Activated CD8-positive, alpha-beta T cell treated with anti-CD3 and anti-CD28 coated beads for 36 hours (primary cell): ENCODE results near the gene SSTR3. TPM values are rescaled to one million over a fixed set of nuclear protein-coding genes. Genes with fewer than 3 reads are reported as not detected.

Source experiments
- ATAC-seq: fragments of 200-7000 bp; cut with Tn5 transposase; one replicate; pipeline ENCODE4 v1.10.0; 2021; ENCODE audit warnings: mild to moderate bottlenecking, moderate library complexity
- CTCF ChIA-PET: fragments of 350-600 bp; sonication (Branson Sonifier 250); formaldehyde crosslinking; loops from one replicate; lab custom pipeline; 2021; ENCODE audit warnings: antibody characterized with exemption; lab: Charles Lee
- POLR2A ChIA-PET: fragments of 350-600 bp; sonication (Branson Sonifier 250); formaldehyde crosslinking; loops from one replicate; lab custom pipeline; 2021; ENCODE audit warnings: antibody characterized with exemption; lab: Charles Lee
- DNase-seq: peaks from one replicate; pipeline ENCODE4 v3.0.0-alpha.2; 2020
- H3K27ac Mint-ChIP-seq: one replicate; pipeline ENCODE4 v1.8.0; 2021; ENCODE audit warnings: mild to moderate bottlenecking, mixed read lengths
- H3K27me3 Mint-ChIP-seq: one replicate; pipeline ENCODE4 v1.8.0; 2021; ENCODE audit warnings: mixed read lengths
- H3K36me3 Mint-ChIP-seq: one replicate; pipeline ENCODE4 v1.8.0; 2021; ENCODE audit warnings: low read depth, mixed read lengths
- H3K4me1 Mint-ChIP-seq: one replicate; pipeline ENCODE4 v1.8.0; 2021; ENCODE audit warnings: low read depth, mixed read lengths
- H3K4me3 Mint-ChIP-seq: one replicate; pipeline ENCODE4 v1.8.0; 2021; ENCODE audit warnings: mild to moderate bottlenecking, moderate library complexity, mixed read lengths
- H3K9me3 Mint-ChIP-seq: one replicate; pipeline ENCODE4 v1.8.0; 2021; ENCODE audit warnings: mixed read lengths
- CTCF ChIP-seq: fragments of 200-600 bp; IDR thresholded peaks from one replicate; pipeline ENCODE4 v1.8.0; 2022; ENCODE audit warnings: antibody characterized with exemption, mild to moderate bottlenecking
- intact Hi-C: fragments of 100-400 bp; cut with micrococcal nuclease; formaldehyde crosslinking; loops from one replicate; pipeline ENCODE4 v1.10.0; 2022
- total RNA-seq, 2 experiments: library from RNA; stranded (reverse); gene quantifications; one replicate each; pipeline ENCODE4 v1.2.3, GENCODE V29; 2021

Gene SSTR3
- total RNA-seq, 2 experiments from 2014 or later = 7.9 to 8.5 TPM

- POLR2A ChIA-PET = interaction anchor here (1.1 to 2.2 kb wide), 5 partner anchors 9 to 45 kb away, joined by 3 to 26 read pairs (median 3); no protein-coding TSS in a partner anchor
- intact Hi-C loops = no loop called here
Measured at GRCh38 chr22:37215890-37216289, 3.6 kb upstream of the SSTR3 start.

GRCh38 chr22:37214731-37215030 is 2.4 kb upstream of the SSTR3 start:
- no peaks in the 10 kb centered on the region for H3K9me3 Mint-ChIP-seq
- no peak overlapping the region for H3K4me3 Mint-ChIP-seq
- TF ChIP-seq CTCF = no peak
- H3K27ac Mint-ChIP-seq = no peak overlapping the region
- POLR2A ChIA-PET = interaction anchor here (1.1 kb wide), 1 partner anchor 14 kb away, joined by 3 read pairs; no protein-coding TSS in a partner anchor
- peaks cover 56% of the 10 kb centered on the region for H3K4me1 Mint-ChIP-seq
- no peak for DNase-seq
- intact Hi-C loops = no loop called here
- no peak for ATAC-seq
- CTCF ChIA-PET = no interaction called here
- H3K36me3 Mint-ChIP-seq = peaks cover 8% of the 10 kb centered on the region
- H3K27me3 Mint-ChIP-seq = no peaks in the 10 kb centered on the region

More at GRCh38 chr22:37215890-37216289, 3.6 kb upstream of the SSTR3 start:
- CTCF ChIA-PET = interaction anchor here (1.2 to 3.3 kb wide), 6 partner anchors 10 to 194 kb away, joined by 3 to 45 read pairs (median 4); no protein-coding TSS in a partner anchor
- DNase-seq (no peak), ATAC-seq (no peak)
- Mint-ChIP-seq H3K4me3 (no peak overlapping the region), H3K27me3 (no peaks in the 10 kb centered on the region), H3K9me3 (peaks cover 3% of the 10 kb centered on the region), H3K27ac (no peak overlapping the region), H3K36me3 (peaks cover 17% of the 10 kb centered on the region), H3K4me1 (peaks cover 66% of the 10 kb centered on the region)
- TF ChIP-seq CTCF = no peak

GRCh38 chr22:37213941-37214730 is 1.9 kb upstream of the SSTR3 start:
- POLR2A ChIA-PET = interaction anchor here (1.1 kb wide), 1 partner anchor 13 kb away, joined by 3 read pairs; no protein-coding TSS in a partner anchor
- no peaks in the 10 kb centered on the region for H3K27me3 Mint-ChIP-seq
- intact Hi-C loops = no loop called here
- no peak for ATAC-seq
- no peak overlapping the region for H3K4me3 Mint-ChIP-seq
- peak; percentile 2 for DNase-seq
- H3K36me3 Mint-ChIP-seq = peaks cover 8% of the 10 kb centered on the region
- CTCF ChIA-PET = no interaction called here
- no peaks in the 10 kb centered on the region for H3K9me3 Mint-ChIP-seq
- TF ChIP-seq CTCF = no peak
- H3K4me1 Mint-ChIP-seq = peaks cover 50% of the 10 kb centered on the region
- no peak overlapping the region for H3K27ac Mint-ChIP-seq

GRCh38 chr22:37213218-37213855 is 1.1 kb upstream of the SSTR3 start:
- Mint-ChIP-seq H3K36me3 (peaks cover 8% of the 10 kb centered on the region), H3K9me3 (no peaks in the 10 kb centered on the region), H3K27ac (no peak overlapping the region), H3K4me3 (no peak overlapping the region), H3K27me3 (no peaks in the 10 kb centered on the region), H3K4me1 (peaks cover 49% of the 10 kb centered on the region)
- ATAC-seq (no peak), DNase-seq (peak; percentile 1)
- POLR2A ChIA-PET = interaction anchor here (1.1 kb wide), 1 partner anchor 13 kb away, joined by 3 read pairs; no protein-coding TSS in a partner anchor
- CTCF ChIA-PET = no interaction called here
- intact Hi-C loops = no loop called here
- TF ChIP-seq CTCF = no peak

DNA sequence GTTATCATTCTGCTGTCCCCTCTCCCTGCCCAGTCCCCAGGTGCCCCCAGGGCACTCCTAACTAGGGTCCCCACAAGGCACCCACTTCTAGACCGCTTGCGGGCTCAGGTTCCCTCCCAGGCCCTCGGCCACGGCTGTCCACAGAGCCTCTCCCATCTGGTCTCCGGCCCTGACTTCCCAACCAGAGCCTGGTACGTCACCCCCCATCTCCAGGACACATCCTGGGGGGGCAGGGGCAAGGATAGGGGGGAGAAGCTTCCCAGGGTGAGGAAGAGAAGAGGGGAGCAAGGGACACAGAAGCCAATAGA is 457 bp downstream of the SSTR3 start:
- peak; percentile 0 for DNase-seq
- intact Hi-C loops = no loop called here
- Mint-ChIP-seq H3K4me3 (no peak overlapping the region), H3K4me1 (peaks cover 49% of the 10 kb centered on the region), H3K27me3 (no peaks in the 10 kb centered on the region), H3K9me3 (no peaks in the 10 kb centered on the region), H3K36me3 (no peaks in the 10 kb centered on the region), H3K27ac (no peak overlapping the region)
- no peak for ATAC-seq
- TF ChIP-seq CTCF = no peak
- POLR2A ChIA-PET = no interaction called here
- CTCF ChIA-PET = no interaction called here
